Psoas muscle (tissue), 8 donors: ENCODE results near the gene TOR3A. TPM values are rescaled to one million over a fixed set of nuclear protein-coding genes. Genes with fewer than 3 reads are reported as not detected.

Experiments
- ATAC-seq, 4 donors: fragments of 200-7000 bp; cut with Tn5 transposase; one replicate each; pipeline ENCODE4 v1.9.1; 2020; ENCODE audit warnings: moderate library complexity in 3 of 4, mild to moderate bottlenecking in 2 of 4
- DNase-seq, 2 donors: peaks; one replicate each; pipeline ENCODE4 v3.0.0-alpha.2; 2020
- H3K27ac ChIP-seq: fragments of 200-600 bp; one replicate; pipeline ENCODE4 v1.8.0; 2022
- H3K27me3 ChIP-seq, 3 donors: fragments of 200-600 bp in 1 of 3; one replicate each; pipeline versions ENCODE4 v1.6.1 to v1.8.0; 2013 to 2022; ENCODE audit warnings: low read length in 2 of 3, mild to moderate bottlenecking in 2 of 3, moderate library complexity in 1 of 3; ENCODE audit not compliant: insufficient read depth in 3 of 3
- H3K36me3 ChIP-seq, 2 donors: fragments of 200-600 bp in 1 of 2; one replicate each; pipeline versions ENCODE4 v1.6.1 to v1.8.0; 2013 to 2022; ENCODE audit warnings: low read depth in 1 of 2, mild to moderate bottlenecking in 1 of 2, moderate library complexity in 1 of 2; ENCODE audit not compliant: insufficient read depth in 1 of 2
- H3K4me1 ChIP-seq: fragments of 200-600 bp; one replicate; pipeline ENCODE4 v1.8.0; 2022
- H3K4me3 ChIP-seq: fragments of 200-600 bp; one replicate; pipeline ENCODE4 v1.8.0; 2022; ENCODE audit warnings: mild to moderate bottlenecking
- H3K9me3 ChIP-seq: fragments of 200-600 bp; one replicate; pipeline ENCODE4 v1.8.0; 2022
- CTCF ChIP-seq: fragments of 200-600 bp; IDR thresholded peaks from one replicate; pipeline ENCODE4 v1.8.0; 2022; ENCODE audit warnings: antibody characterized with exemption
- WGBS, 3 donors: extraction: QIAGEN DNeasy Blood & Tissue Kit; methylation state at CpG; one replicate each; pipeline versions ENCODE4 v1.1.6 to v1.1.7; 2013; 5-methylcytosine and 5-hydroxymethylcytosine counted together
- intact Hi-C, 2 donors: fragments of 100-400 bp; cut with DNase I; formaldehyde crosslinking; loops; one replicate each; pipeline versions ENCODE4 v1.11.0 to v1.14.2; 2022
- polyA plus RNA-seq, 3 donors: library from polyadenylated mRNA; stranded (reverse); fragments of 200-250 nt; gene quantifications; one replicate each; pipeline ENCODE4 v1.2.3, GENCODE V29; 2013
- total RNA-seq, 4 donors: library from RNA; stranded (reverse); fragmentation: NEBNext Ultra II Directional in 2 of 4; extraction: Animal tissue kit (Norgen Biotek cat#: 25700) in 2 of 4; gene quantifications; one replicate each; pipeline versions ENCODE4 v1.2.1 to v1.2.4, GENCODE V29; 2021 to 2023
- donor health status: healthy with polysubstance abuse.
- donor health status: DM: no; HTN: no; CAD: no; lungs with moderate emphysema.
- donor health status: Bipolar disorder and iron deficiency.
- donor health status: healthy.
- donor health status: DM: yes; HTN: yes; CAD: no.
- donor health status: DM: no; HTN: no; CAD: no.
- donor health status: DM: no; HTN: no; CAD: no.
- donor health status: DM: yes; HTN: yes; CAD: no.

TOR3A gene
- total and polyA plus RNA-seq, 7 donors: 13.5 to 36.0 (median 23.0) TPM

GRCh38 chr1:179058487-179059483 is 23.1 kb upstream of the TOR3A start:
- no peak for DNase-seq
- no peak for TF ChIP-seq CTCF
- intact Hi-C loops: no loop called here
- ATAC-seq: no peak
- Histone ChIP-seq H3K27ac (peak overlapping the region; percentile 38), H3K9me3 (no peaks in the 10 kb centered on the region), H3K4me3 (no peak overlapping the region), H3K36me3 (peaks cover 3 to 27% of the 10 kb centered on the region in 2 donors), H3K4me1 (peaks cover 9% of the 10 kb centered on the region), H3K27me3 (no peaks in the 10 kb centered on the region)
- WGBS, 3 donors: 81 to 89% (median 88%) methylated on average over 3 of the region's 3 CpGs

GRCh38 chr1:179061360-179062282 is 20.2 kb upstream of the TOR3A start:
- ATAC-seq: peak; percentile 53 to 73 (median 63)
- intact Hi-C loops: no loop called here
- DNase-seq: no peak
- Histone ChIP-seq H3K4me3 (no peak overlapping the region), H3K4me1 (peaks cover 9% of the 10 kb centered on the region), H3K27me3 (no peaks in the 10 kb centered on the region), H3K27ac (peak overlapping the region; percentile 82), H3K9me3 (no peaks in the 10 kb centered on the region), H3K36me3 (peaks cover 11 to 35% of the 10 kb centered on the region in 2 donors)
- no peak for TF ChIP-seq CTCF
- 51 to 76% (median 60%) methylated on average over 8 of the region's 8 CpGs for WGBS, 3 donors

DNA sequence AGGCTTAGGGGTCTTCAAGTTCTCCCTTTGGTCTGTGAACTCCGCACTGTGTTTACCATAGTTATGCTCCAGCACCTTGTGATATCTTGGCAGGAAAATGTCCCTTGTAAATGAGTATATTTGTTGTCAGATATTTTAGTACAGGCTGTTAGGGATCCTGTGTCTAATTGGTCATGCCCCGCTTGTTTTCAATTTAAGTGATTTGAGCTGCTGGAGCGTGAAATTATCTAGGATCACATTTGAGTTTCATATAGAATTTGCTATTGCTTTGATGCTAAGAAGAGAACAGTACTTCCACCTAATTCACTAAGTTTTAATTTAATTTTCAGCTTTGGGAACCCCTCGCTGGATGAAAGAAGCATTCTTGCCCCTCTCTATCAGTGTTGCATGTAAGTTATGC is 15.4 kb upstream of the TOR3A start:
- no peak for ATAC-seq
- H3K9me3 ChIP-seq: no peaks in the 10 kb centered on the region
- WGBS, 3 donors: 88 to 92% (median 89%) methylated on average over 4 of the region's 4 CpGs
- H3K4me3 ChIP-seq: no peak overlapping the region
- no peaks in the 10 kb centered on the region for H3K27me3 ChIP-seq
- intact Hi-C loops: no loop called here
- H3K27ac ChIP-seq: no peak overlapping the region
- H3K4me1 ChIP-seq: no peaks in the 10 kb centered on the region
- no peak for TF ChIP-seq CTCF
- DNase-seq: no peak
- peaks cover 14 to 61% of the 10 kb centered on the region in 2 donors for H3K36me3 ChIP-seq

- intact Hi-C loops: loop anchor here (5.0 kb wide), 3 partner anchors 40 to 215 kb away; partner anchors contain the start of gene SOAT1 (in 1 of the 2)
- Histone ChIP-seq H3K9me3 (no peaks in the 10 kb centered on the region), H3K4me3 (no peak overlapping the region), H3K36me3 (peaks cover 2 to 45% of the 10 kb centered on the region in 2 donors), H3K4me1 (peaks cover 12% of the 10 kb centered on the region), H3K27ac (no peak overlapping the region), H3K27me3 (no peaks in the 10 kb centered on the region)
- ATAC-seq (no peak), DNase-seq (no peak)
- 86 to 89% (median 87%) methylated on average over 7 of the region's 7 CpGs for WGBS, 3 donors
- no peak for TF ChIP-seq CTCF
Measured at GRCh38 chr1:179077396-179077795, 4.5 kb upstream of the TOR3A start.
